Epithelial cell of prostate (primary cell): ENCODE measurements around the gene C11orf21.

Experiments used
- DNase-seq: peaks from one replicate; pipeline ENCODE4 v3.0.0-alpha.2; 2011; ENCODE audit warnings: low read depth, low spot score
- H3K27ac ChIP-seq: fragments of 450-650 bp; 2 replicates; pipeline ENCODE4 v1.5.1; 2017; ENCODE audit warnings: mild to moderate bottlenecking

Gene C11orf21

GRCh38 chr11:2248762-2249161 lies 53.0 kb downstream of the C11orf21 start:
- DNase-seq, result no peak
- H3K27ac ChIP-seq, result no peak overlapping the region

GRCh38 chr11:2248242-2248641 lies 53.5 kb downstream of the C11orf21 start:
- H3K27ac ChIP-seq, result no peak overlapping the region
- DNase-seq, result no peak

- no peak for DNase-seq
- no peak overlapping the region for H3K27ac ChIP-seq
Observed at GRCh38 chr11:2247496-2247895, 54.2 kb downstream of the C11orf21 start.
